Measurements from ENCODE around the gene PFAS.

GRCh38 chr17:8311131-8311790 is 62.2 kb downstream of the PFAS start:
- TF ChIP-seq GATA3 (IDR thresholded peaks at IDR 0.05; ENCODE audit: low read depth, low read length) (no peak), GATA2 (IDR thresholded peaks at IDR 0.05; ENCODE audit: low read depth, low read length) (no peak)
